H1 (cell line): ENCODE data around the gene MACROD2.

ENCODE experiments used
- CTCF ChIP-seq, 3 experiments: IDR thresholded peaks; 1 replicate in 2 of 3; 2 replicates in 1 of 3; pipeline versions ENCODE4 v1.5.1 to v1.6.1; 2011; ENCODE audit warnings: low read length in 3 of 3, mild to moderate bottlenecking in 3 of 3, inconsistent platforms in 2 of 3, low read depth in 1 of 3, moderate library complexity in 1 of 3; ENCODE audit not compliant: insufficient read depth in 1 of 3; ENCODE audit errors: control extremely low read depth in 1 of 3
- EP300 ChIP-seq, 2 experiments: IDR thresholded peaks; 1 replicate in 1 of 2; 2 replicates in 1 of 2; pipeline ENCODE4 v1.6.1; 2011 to 2012; ENCODE audit warnings: low read depth in 2 of 2, low read length in 2 of 2, mild to moderate bottlenecking in 2 of 2, borderline replicate concordance in 1 of 2, inconsistent platforms in 1 of 2, moderate library complexity in 1 of 2
- MAX ChIP-seq: IDR thresholded peaks from 2 replicates; pipeline ENCODE4 v1.6.1; 2012; ENCODE audit warnings: inconsistent platforms
- PHF8 ChIP-seq: fragments of 200-600 bp; sonication (generic); conservative IDR thresholded peaks from 2 replicates; pipeline ENCODE4 v1.7.1; 2012; ENCODE audit warnings: low read depth, mild to moderate bottlenecking, inconsistent platforms, low read length, moderate library complexity
- POLR2AphosphoS5 ChIP-seq: IDR thresholded peaks from 2 replicates; pipeline ENCODE4 v1.6.1; 2011; ENCODE audit warnings: low read depth, low read length
- RAD21 ChIP-seq, 2 experiments: IDR thresholded peaks in 1 of 2; conservative IDR thresholded peaks in 1 of 2; 2 replicates each; pipeline ENCODE4 v1.6.1; 2011; ENCODE audit warnings: low read depth in 2 of 2, low read length in 2 of 2, improper control_type of control experiment in 1 of 2, inconsistent platforms in 1 of 2, mild to moderate bottlenecking in 1 of 2, moderate library complexity in 1 of 2
- RNF2 ChIP-seq: fragments of 200-900, 300-1000 bp; sonication (generic); IDR thresholded peaks from 2 replicates; pipeline ENCODE4 v1.7.1; 2016; ENCODE audit warnings: borderline replicate concordance, low read depth, mild to moderate bottlenecking, antibody characterized with exemption, low read length; ENCODE audit not compliant: poor library complexity, severe bottlenecking; ENCODE audit errors: missing control alignments
- SIRT6 ChIP-seq: IDR thresholded peaks from one replicate; pipeline ENCODE4 v1.7.1; 2012; ENCODE audit warnings: low read length, inconsistent platforms
- YY1 ChIP-seq: IDR thresholded peaks from 2 replicates; pipeline ENCODE4 v1.6.1; 2011; ENCODE audit warnings: low read depth, mild to moderate bottlenecking, low read length

DNA sequence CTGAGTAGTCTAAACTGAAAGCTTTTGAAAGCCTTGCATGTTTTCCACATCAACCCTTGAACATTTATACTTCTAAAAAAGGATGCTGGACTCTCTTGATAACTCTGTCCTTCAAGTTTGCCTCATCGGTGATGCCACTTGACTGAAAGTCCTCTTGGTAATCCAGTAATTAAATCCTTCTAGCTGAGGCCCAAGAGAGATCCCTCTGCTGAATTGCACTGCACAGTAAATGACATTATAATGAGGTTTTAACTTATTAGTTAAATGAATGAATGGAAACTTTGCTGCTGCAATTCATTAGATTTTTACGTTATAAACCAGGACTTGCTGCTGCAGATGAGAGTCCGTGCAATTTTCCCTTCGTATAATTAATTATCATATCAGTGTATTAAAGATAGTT lies 706.0 kb downstream of the MACROD2 start:
- TF ChIP-seq RNF2, result no peak
- no peak for TF ChIP-seq MAX
- TF ChIP-seq CTCF (IDR thresholded peaks at IDR 0.05; ENCODE audit: control extremely low read depth in 1 of 3, insufficient read depth in 1 of 3, low read depth in 1 of 3, low read length in 3 of 3), result no peak
- TF ChIP-seq PHF8, result no peak
- TF ChIP-seq YY1, result no peak
- TF ChIP-seq EP300 (IDR thresholded peaks at IDR 0.05; ENCODE audit: borderline replicate concordance in 1 of 2, low read depth in 2 of 2, low read length in 2 of 2), result no peak
- no peak for TF ChIP-seq RAD21 (IDR thresholded peaks at IDR 0.05 in 1 of 2, conservative IDR thresholded peaks at IDR 0.05 in 1 of 2; ENCODE audit: low read depth in 2 of 2, low read length in 2 of 2)
- no peak for TF ChIP-seq POLR2AphosphoS5
- TF ChIP-seq SIRT6, result no peak
